Measurements from ENCODE around the gene TFG. TPM values are rescaled to one million over a fixed set of nuclear protein-coding genes. Genes with fewer than 3 reads are reported as not detected.

Gene TFG
- total RNA-seq, 1 experiment from 2014 or later = 122 TPM

- no peak for DNase-seq (ENCODE audit: low spot score)
These were observed 45.5 kb downstream of the TFG start for GRCh38 chr3:100754563-100755334.

- DNase-seq (ENCODE audit: low spot score) = no peak
These were observed 47.1 kb downstream of the TFG start for GRCh38 chr3:100756441-100756840.

GRCh38 chr3:100759159-100759558, 49.9 kb downstream of the TFG start:
- DNase-seq (ENCODE audit: low spot score) = no peak

- DNase-seq (ENCODE audit: low spot score) = no peak
These were observed 50.7 kb downstream of the TFG start for GRCh38 chr3:100759950-100760349.

- no peak for DNase-seq (ENCODE audit: low spot score)
These were observed 51.1 kb downstream of the TFG start for GRCh38 chr3:100760377-100760776.

GRCh38 chr3:100761211-100761942, 52.1 kb downstream of the TFG start:
- no peak for DNase-seq (ENCODE audit: low spot score)

GRCh38 chr3:100761951-100762350, 52.7 kb downstream of the TFG start:
- no peak for DNase-seq (ENCODE audit: low spot score)

- DNase-seq (ENCODE audit: low spot score) = no peak
These were observed 56.2 kb downstream of the TFG start for GRCh38 chr3:100765437-100765975.

- no peak for DNase-seq (ENCODE audit: low spot score)
These were observed 56.8 kb downstream of the TFG start for GRCh38 chr3:100766069-100766468.

GRCh38 chr3:100769693-100770092, 60.4 kb downstream of the TFG start:
- no peak for DNase-seq (ENCODE audit: low spot score)

GRCh38 chr3:100775226-100775625, 65.9 kb downstream of the TFG start:
- no peak for DNase-seq (ENCODE audit: low spot score)

- DNase-seq (ENCODE audit: low spot score) = no peak
These were observed 66.4 kb downstream of the TFG start for GRCh38 chr3:100775669-100776068.

GRCh38 chr3:100776097-100776729, 66.9 kb downstream of the TFG start:
- no peak for DNase-seq (ENCODE audit: low spot score)

GRCh38 chr3:100776746-100777145, 67.5 kb downstream of the TFG start:
- DNase-seq (ENCODE audit: low spot score) = no peak

GRCh38 chr3:100777271-100777670, 68.0 kb downstream of the TFG start:
- DNase-seq (ENCODE audit: low spot score) = no peak

- DNase-seq (ENCODE audit: low spot score) = no peak
These were observed 70.2 kb downstream of the TFG start for GRCh38 chr3:100779480-100779879.

GRCh38 chr3:100780071-100780622, 70.9 kb downstream of the TFG start:
- DNase-seq (ENCODE audit: low spot score) = no peak

GRCh38 chr3:100781301-100781700, 72.0 kb downstream of the TFG start:
- DNase-seq (ENCODE audit: low spot score) = no peak

- DNase-seq (ENCODE audit: low spot score) = no peak
These were observed 73.1 kb downstream of the TFG start for GRCh38 chr3:100782348-100782747.

- no peak for DNase-seq (ENCODE audit: low spot score)
These were observed 73.6 kb downstream of the TFG start for GRCh38 chr3:100782906-100783305.

- DNase-seq (ENCODE audit: low spot score) = no peak
These were observed 74.3 kb downstream of the TFG start for GRCh38 chr3:100783619-100784018.

GRCh38 chr3:100789579-100789978, 80.3 kb downstream of the TFG start:
- no peak for DNase-seq (ENCODE audit: low spot score)
